ENCODE data around the gene LRFN5. TPM values are rescaled to one million over a fixed set of nuclear protein-coding genes. Genes with fewer than 3 reads are reported as not detected.

The LRFN5 gene
- total and polyA plus RNA-seq, 2 donors: 0.14 to 0.90 TPM

DNA sequence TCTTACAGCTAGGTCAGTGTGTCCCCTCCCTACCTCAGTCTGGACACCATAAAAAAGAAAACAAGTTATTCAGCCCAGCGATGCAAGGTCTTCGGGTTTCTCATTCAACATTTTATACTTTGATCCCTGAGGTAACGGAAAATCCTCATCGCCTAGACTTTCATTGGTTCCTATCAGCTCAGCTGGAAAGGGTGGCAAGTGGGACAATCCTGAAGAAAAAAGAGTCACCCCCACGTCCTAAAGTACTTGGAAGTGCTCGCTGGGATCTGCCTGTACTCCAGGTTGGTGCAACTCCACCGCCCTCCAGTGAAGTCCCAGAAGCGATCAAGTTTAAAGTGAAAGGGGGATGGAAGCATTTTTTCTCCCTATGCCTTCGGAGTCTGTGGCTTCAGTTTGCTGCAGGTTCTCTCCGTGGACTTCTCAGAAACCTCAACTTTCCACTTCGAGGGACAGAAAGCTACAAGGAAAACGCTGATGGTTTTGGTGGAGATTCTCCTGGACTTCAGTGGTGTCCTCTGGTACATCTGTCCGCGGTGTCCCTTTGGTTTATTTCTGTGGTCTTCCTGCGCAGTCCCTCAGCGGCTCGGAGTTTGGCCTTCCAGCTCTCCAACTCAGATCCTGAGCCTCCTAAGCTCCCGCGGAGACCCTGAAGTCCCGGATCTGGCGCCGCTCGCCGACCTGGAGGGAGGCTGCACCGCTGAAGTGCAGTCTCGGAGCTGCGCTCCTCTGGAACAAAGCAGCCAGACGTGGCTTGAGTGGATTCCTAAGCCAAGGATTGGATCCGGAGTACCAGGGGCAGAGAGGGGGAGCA, 1.8 kb upstream of the LRFN5 start:
- Histone ChIP-seq H3K27me3 (ENCODE audit: control insufficient read depth in 2 of 2, insufficient read depth in 1 of 2, low read length in 1 of 2) (peaks cover 45 to 58% of the 10 kb centered on the region in 2 donors), H3K9me3 (ENCODE audit: control insufficient read depth in 2 of 2, insufficient read depth in 1 of 2, low read length in 1 of 2) (peaks cover 0 to 4% of the 10 kb centered on the region in 2 donors), H3K4me1 (ENCODE audit: control insufficient read depth in 2 of 2, insufficient read depth in 2 of 2, low read length in 2 of 2) (no peaks in the 10 kb centered on the region), H3K4me3 (ENCODE audit: low read length in 2 of 2) (peak overlapping the region in 1 of 2 donors; percentile 20), H3K36me3 (ENCODE audit: control insufficient read depth in 2 of 2, insufficient read depth in 2 of 2, low read length in 1 of 2) (no peaks in the 10 kb centered on the region), H3K27ac (ENCODE audit: low read depth in 1 of 2, low read length in 1 of 2) (peak overlapping the region in 1 of 2 donors; percentile 57)
- no peak for DNase-seq (ENCODE audit: low read depth in 6 of 9, low spot score in 9 of 9)
- 5% methylated on average over 29 of the region's 29 CpGs for WGBS

DNA sequence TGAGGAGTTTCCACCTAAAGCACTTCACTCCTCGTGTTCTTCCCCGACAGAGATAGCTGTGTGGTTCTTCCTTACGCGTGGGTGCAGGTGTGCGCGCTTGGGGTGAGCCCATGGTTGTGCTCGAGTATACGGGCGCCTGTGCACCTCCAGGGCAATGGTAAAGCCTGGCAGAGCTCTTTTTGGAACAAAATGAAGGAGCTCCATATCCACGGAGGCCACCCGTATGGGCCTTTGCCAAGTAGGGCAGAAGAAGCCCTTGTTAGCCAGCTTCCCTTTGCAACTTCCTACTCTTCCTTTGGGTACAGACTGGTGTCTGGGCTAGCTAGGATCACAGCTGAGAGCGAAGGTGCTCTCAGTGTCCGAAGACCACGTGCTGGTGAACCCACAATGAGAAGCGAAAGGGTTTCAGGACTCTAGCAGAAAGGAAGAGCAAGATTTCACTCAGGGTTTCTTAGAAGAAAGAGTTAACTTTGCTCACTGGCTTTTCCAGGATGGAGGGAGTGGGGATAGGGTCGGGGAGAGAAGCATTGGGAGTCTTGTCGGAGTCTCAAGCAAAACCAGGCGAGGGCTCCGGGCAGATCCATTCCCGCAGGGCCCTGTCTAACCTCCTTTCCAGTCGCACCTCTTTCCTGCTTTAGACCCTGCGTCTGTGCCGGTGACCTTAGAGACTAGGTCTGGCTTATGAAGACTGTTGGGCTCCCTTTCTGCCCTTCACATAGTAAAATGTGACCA, 960 bp upstream of the LRFN5 start:
- WGBS: 5% methylated on average over 23 of the region's 23 CpGs
- Histone ChIP-seq H3K27ac (ENCODE audit: low read depth in 1 of 2, low read length in 1 of 2) (peak overlapping the region in 1 of 2 donors; percentile 37), H3K4me3 (ENCODE audit: low read length in 2 of 2) (peak overlapping the region in 1 of 2 donors; percentile 16), H3K36me3 (ENCODE audit: control insufficient read depth in 2 of 2, insufficient read depth in 2 of 2, low read length in 1 of 2) (no peaks in the 10 kb centered on the region), H3K9me3 (ENCODE audit: control insufficient read depth in 2 of 2, insufficient read depth in 1 of 2, low read length in 1 of 2) (peaks cover 0 to 4% of the 10 kb centered on the region in 2 donors), H3K27me3 (ENCODE audit: control insufficient read depth in 2 of 2, insufficient read depth in 1 of 2, low read length in 1 of 2) (peaks cover 45 to 64% of the 10 kb centered on the region in 2 donors), H3K4me1 (ENCODE audit: control insufficient read depth in 2 of 2, insufficient read depth in 2 of 2, low read length in 2 of 2) (no peaks in the 10 kb centered on the region)
- no peak for DNase-seq (ENCODE audit: low read depth in 6 of 9, low spot score in 9 of 9)

DNA sequence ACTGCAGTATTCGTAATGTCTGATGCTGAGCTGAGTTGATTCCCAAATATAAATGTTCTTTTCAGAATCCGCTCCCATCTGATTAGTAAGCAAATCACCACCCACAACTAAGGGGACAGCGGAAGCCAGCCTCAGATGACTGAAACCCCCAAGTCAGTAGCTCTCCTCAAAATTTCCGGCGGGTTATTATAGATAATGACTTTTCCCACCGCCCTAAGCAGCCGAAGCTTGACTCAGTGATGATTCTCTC, 469 bp upstream of the LRFN5 start:
- 5% methylated on average over 7 of the region's 7 CpGs for WGBS

DNA sequence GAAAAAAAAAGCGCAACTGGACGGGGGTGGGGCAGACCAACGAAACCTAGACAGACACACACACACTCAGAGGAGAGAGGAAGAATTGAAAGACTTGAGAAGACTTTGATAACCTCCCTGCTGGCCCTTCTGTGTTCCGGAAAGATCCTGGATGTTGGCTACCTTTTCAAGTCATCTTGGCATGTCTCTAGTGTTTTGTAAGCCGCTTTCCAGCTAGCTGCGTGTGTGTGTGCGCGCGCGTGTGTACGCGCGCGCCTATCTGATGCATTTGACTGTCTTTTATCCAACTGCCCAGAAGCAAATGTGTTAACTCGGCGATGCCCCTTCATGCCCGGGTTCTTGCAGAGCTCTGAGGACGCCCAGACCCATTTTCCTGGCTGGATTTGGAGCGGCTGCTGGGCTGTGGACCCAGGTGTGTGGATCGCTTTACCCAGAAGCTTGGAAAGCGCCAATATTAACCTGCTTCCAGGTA, 664 bp downstream of the LRFN5 start:
- Histone ChIP-seq H3K27me3 (ENCODE audit: control insufficient read depth in 2 of 2, insufficient read depth in 1 of 2, low read length in 1 of 2) (peaks cover 48 to 66% of the 10 kb centered on the region in 2 donors), H3K27ac (ENCODE audit: low read depth in 1 of 2, low read length in 1 of 2) (no peak overlapping the region), H3K36me3 (ENCODE audit: control insufficient read depth in 2 of 2, insufficient read depth in 2 of 2, low read length in 1 of 2) (no peaks in the 10 kb centered on the region), H3K4me1 (ENCODE audit: control insufficient read depth in 2 of 2, insufficient read depth in 2 of 2, low read length in 2 of 2) (no peaks in the 10 kb centered on the region), H3K9me3 (ENCODE audit: control insufficient read depth in 2 of 2, insufficient read depth in 1 of 2, low read length in 1 of 2) (peaks cover 0 to 4% of the 10 kb centered on the region in 2 donors), H3K4me3 (ENCODE audit: low read length in 2 of 2) (peak overlapping the region in 1 of 2 donors; percentile 5)
- DNase-seq (ENCODE audit: low read depth in 6 of 9, low spot score in 9 of 9): no peak
- 3% methylated on average over 21 of the region's 21 CpGs for WGBS

More for the DNA sequence above, 469 bp upstream of the LRFN5 start:
- no peak for DNase-seq (ENCODE audit: low read depth in 6 of 9, low spot score in 9 of 9)
- Histone ChIP-seq H3K4me3 (ENCODE audit: low read length in 2 of 2) (peak overlapping the region in 1 of 2 donors; percentile 26), H3K36me3 (ENCODE audit: control insufficient read depth in 2 of 2, insufficient read depth in 2 of 2, low read length in 1 of 2) (no peaks in the 10 kb centered on the region), H3K27ac (ENCODE audit: low read depth in 1 of 2, low read length in 1 of 2) (peak overlapping the region in 1 of 2 donors; percentile 32), H3K4me1 (ENCODE audit: control insufficient read depth in 2 of 2, insufficient read depth in 2 of 2, low read length in 2 of 2) (no peaks in the 10 kb centered on the region), H3K27me3 (ENCODE audit: control insufficient read depth in 2 of 2, insufficient read depth in 1 of 2, low read length in 1 of 2) (peaks cover 48 to 66% of the 10 kb centered on the region in 2 donors), H3K9me3 (ENCODE audit: control insufficient read depth in 2 of 2, insufficient read depth in 1 of 2, low read length in 1 of 2) (peaks cover 0 to 4% of the 10 kb centered on the region in 2 donors)

DNA sequence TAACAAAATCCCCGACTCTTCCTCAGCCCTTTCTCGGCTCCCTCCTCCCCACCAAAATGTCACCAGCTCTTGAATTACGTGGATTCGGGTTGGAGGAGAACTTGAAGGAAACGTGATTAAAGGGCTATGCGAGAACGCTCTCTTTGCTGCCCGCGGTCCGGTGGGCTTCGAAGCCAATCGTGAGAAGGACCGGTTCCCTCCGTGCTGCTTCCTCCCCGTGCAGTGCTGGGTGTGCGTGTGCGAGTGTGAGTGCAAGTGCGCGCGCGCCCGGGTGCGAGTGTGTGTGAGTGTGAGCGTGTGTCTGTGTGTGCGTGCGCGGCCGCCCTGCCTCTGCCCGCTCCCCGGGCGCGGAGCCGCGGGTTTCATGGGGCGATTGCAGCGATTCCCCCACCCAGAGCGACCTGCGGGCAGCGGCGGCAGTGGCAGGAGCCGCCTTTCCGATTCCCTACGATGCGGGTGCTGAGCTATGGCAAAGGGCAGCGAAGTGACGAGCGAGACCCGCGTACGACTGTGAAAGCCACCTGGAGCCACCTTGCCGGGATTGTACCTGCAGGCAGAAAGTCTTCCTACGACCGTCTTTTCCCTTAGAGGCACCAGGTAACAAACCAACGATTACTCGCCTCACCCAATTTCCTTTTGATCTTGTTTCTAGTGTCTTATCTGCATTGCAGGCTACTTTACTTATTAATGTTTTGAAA, 1.4 kb downstream of the LRFN5 start:
- Histone ChIP-seq H3K9me3 (ENCODE audit: control insufficient read depth in 2 of 2, insufficient read depth in 1 of 2, low read length in 1 of 2) (peaks cover 0 to 4% of the 10 kb centered on the region in 2 donors), H3K27me3 (ENCODE audit: control insufficient read depth in 2 of 2, insufficient read depth in 1 of 2, low read length in 1 of 2) (peaks cover 48 to 66% of the 10 kb centered on the region in 2 donors), H3K27ac (ENCODE audit: low read depth in 1 of 2, low read length in 1 of 2) (no peak overlapping the region), H3K4me3 (ENCODE audit: low read length in 2 of 2) (peak overlapping the region in 1 of 2 donors; percentile 5), H3K4me1 (ENCODE audit: control insufficient read depth in 2 of 2, insufficient read depth in 2 of 2, low read length in 2 of 2) (no peaks in the 10 kb centered on the region), H3K36me3 (ENCODE audit: control insufficient read depth in 2 of 2, insufficient read depth in 2 of 2, low read length in 1 of 2) (no peaks in the 10 kb centered on the region)
- 2% methylated on average over 55 of the region's 55 CpGs for WGBS
- no peak for DNase-seq (ENCODE audit: low read depth in 6 of 9, low spot score in 9 of 9)

DNA sequence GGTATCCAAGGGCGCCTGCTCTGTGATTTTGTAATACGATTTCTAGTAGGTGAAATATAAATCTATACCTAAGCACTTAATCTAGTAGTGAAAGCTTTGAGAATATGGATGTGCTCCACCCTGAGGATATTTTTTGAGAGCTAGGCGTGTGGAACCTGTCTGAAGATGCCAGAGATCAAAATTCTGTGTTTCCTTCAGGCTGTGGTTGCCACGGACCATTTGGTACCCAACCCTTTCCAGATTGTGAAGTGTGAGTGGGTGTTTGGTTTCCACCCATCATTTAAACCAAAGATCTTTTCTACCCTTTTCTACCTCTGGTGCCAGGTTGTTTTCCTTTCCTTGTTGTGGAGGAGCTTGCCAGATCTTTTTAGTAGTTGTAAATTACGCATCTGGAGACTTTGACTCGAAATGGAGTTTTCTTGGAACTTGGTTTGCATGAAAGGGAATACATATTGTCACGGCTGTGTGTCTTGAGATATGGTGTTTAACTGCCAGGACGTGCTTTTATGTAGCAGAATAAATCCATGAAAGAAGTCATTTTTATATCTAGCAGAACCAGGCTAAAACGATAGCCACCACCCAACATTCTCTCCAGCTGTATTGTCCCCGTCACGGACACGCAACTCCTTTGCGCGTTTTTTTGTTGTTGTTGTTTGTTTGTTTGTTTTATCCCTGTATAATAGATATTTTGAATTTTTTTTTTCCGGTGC, 2.2 kb downstream of the LRFN5 start:
- Histone ChIP-seq H3K4me3 (ENCODE audit: low read length in 2 of 2) (no peak overlapping the region), H3K4me1 (ENCODE audit: control insufficient read depth in 2 of 2, insufficient read depth in 2 of 2, low read length in 2 of 2) (no peaks in the 10 kb centered on the region), H3K27me3 (ENCODE audit: control insufficient read depth in 2 of 2, insufficient read depth in 1 of 2, low read length in 1 of 2) (peaks cover 48 to 66% of the 10 kb centered on the region in 2 donors), H3K27ac (ENCODE audit: low read depth in 1 of 2, low read length in 1 of 2) (no peak overlapping the region), H3K36me3 (ENCODE audit: control insufficient read depth in 2 of 2, insufficient read depth in 2 of 2, low read length in 1 of 2) (no peaks in the 10 kb centered on the region), H3K9me3 (ENCODE audit: control insufficient read depth in 2 of 2, insufficient read depth in 1 of 2, low read length in 1 of 2) (peaks cover 0 to 4% of the 10 kb centered on the region in 2 donors)
- 12% methylated on average over 15 of the region's 15 CpGs for WGBS
- no peak for DNase-seq (ENCODE audit: low read depth in 6 of 9, low spot score in 9 of 9)

DNA sequence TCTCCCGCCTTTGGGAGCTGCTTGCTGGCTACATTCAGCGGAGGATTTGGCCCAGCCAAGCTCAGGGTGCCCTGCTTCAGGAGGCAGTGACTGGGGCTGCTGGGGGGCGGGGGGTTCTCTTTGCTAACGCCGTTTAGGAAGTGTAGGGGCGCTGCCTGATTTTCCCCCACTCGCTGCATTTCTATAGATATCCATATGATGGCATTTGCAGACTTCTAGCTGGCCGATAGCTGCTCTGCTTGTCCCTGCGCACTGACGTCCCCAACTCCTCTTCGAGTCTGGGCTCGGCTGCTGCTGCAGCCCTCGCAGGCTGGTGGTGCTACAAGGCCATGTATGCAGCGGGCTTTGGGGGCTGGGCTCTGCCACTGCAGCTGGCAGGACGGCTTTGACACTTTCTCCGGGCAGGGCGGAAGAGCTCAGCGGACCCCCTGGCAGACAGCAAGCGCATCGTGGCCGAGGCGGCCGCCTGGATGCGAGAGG, 3.1 kb downstream of the LRFN5 start:
- H3K36me3 ChIP-seq (ENCODE audit: control insufficient read depth in 2 of 2, insufficient read depth in 2 of 2, low read length in 1 of 2): no peaks in the 10 kb centered on the region
- DNase-seq (ENCODE audit: low read depth in 6 of 9, low spot score in 9 of 9): no peak
- H3K4me1 ChIP-seq (ENCODE audit: control insufficient read depth in 2 of 2, insufficient read depth in 2 of 2, low read length in 2 of 2): no peaks in the 10 kb centered on the region
- peaks cover 45 to 60% of the 10 kb centered on the region in 2 donors for H3K27me3 ChIP-seq (ENCODE audit: control insufficient read depth in 2 of 2, insufficient read depth in 1 of 2, low read length in 1 of 2)
- H3K27ac ChIP-seq (ENCODE audit: low read depth in 1 of 2, low read length in 1 of 2): no peak overlapping the region
- H3K9me3 ChIP-seq (ENCODE audit: control insufficient read depth in 2 of 2, insufficient read depth in 1 of 2, low read length in 1 of 2): peaks cover 0 to 4% of the 10 kb centered on the region in 2 donors
- WGBS: 3% methylated on average over 24 of the region's 24 CpGs
- H3K4me3 ChIP-seq (ENCODE audit: low read length in 2 of 2): no peak overlapping the region

DNA sequence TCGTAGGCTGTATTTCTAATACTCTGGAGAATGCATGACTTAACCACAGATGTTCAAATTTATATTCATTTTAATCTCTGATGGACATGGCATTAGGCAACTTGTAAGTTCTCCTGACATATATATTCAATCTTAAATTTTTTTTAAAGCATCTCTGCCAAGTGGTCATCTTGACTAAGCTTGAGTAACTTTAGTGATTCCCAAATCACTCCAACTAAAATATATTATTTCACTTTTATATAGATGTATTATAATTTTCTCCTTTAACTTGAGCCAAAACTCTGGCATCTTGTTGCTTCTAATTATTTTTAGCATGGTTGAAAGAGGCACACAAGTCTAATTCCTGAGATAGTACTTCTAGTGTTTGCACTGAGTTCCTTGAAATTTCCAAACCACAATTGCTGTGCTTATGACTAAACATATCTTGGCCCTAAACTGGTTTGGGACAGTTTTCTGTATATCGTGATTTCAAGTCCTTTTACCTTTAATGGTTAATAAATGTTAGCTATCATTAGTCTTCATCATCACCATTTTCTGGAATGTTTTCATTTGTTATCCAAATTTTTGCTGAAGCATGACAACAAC, 8.4 kb downstream of the LRFN5 start:
- peaks cover 3 to 7% of the 10 kb centered on the region in 2 donors for H3K27me3 ChIP-seq (ENCODE audit: control insufficient read depth in 2 of 2, insufficient read depth in 1 of 2, low read length in 1 of 2)
- no peaks in the 10 kb centered on the region for H3K4me1 ChIP-seq (ENCODE audit: control insufficient read depth in 2 of 2, insufficient read depth in 2 of 2, low read length in 2 of 2)
- H3K4me3 ChIP-seq (ENCODE audit: low read length in 2 of 2): no peak overlapping the region
- 96% methylated on average over 2 of the region's 2 CpGs for WGBS
- no peaks in the 10 kb centered on the region for H3K36me3 ChIP-seq (ENCODE audit: control insufficient read depth in 2 of 2, insufficient read depth in 2 of 2, low read length in 1 of 2)
- no peak overlapping the region for H3K27ac ChIP-seq (ENCODE audit: low read depth in 1 of 2, low read length in 1 of 2)
- DNase-seq (ENCODE audit: low read depth in 6 of 9, low spot score in 9 of 9): no peak
- no peaks in the 10 kb centered on the region for H3K9me3 ChIP-seq (ENCODE audit: control insufficient read depth in 2 of 2, insufficient read depth in 1 of 2, low read length in 1 of 2)
